ENCODE results near the gene PCDHAC2. TPM values are rescaled to one million over a fixed set of nuclear protein-coding genes. Genes with fewer than 3 reads are reported as not detected.

Gene PCDHAC2
- polyA plus RNA-seq, 12 donors, result 0.66 to 9.4 (median 1.1) TPM; not detected in 2

GRCh38 chr5:140986117-140986521, 19.8 kb downstream of the PCDHAC2 start:
- no peak for DNase-seq

GRCh38 chr5:140988100-140988499, 21.8 kb downstream of the PCDHAC2 start:
- DNase-seq, result no peak

- no peak for DNase-seq
These were observed 22.3 kb downstream of the PCDHAC2 start for GRCh38 chr5:140988608-140989007.

GRCh38 chr5:140989254-140990020, 23.2 kb downstream of the PCDHAC2 start:
- no peak for DNase-seq

- no peak for DNase-seq
These were observed 26.6 kb downstream of the PCDHAC2 start for GRCh38 chr5:140992828-140993227.

GRCh38 chr5:140996060-140996459, 29.8 kb downstream of the PCDHAC2 start:
- no peak for DNase-seq

- DNase-seq, result no peak
These were observed 32.7 kb downstream of the PCDHAC2 start for GRCh38 chr5:140998921-140999410.

GRCh38 chr5:141001446-141001843, 35.2 kb downstream of the PCDHAC2 start:
- no peak for DNase-seq

- no peak for DNase-seq
These were observed 35.7 kb downstream of the PCDHAC2 start for GRCh38 chr5:141001844-141002604.

- DNase-seq, result no peak
These were observed 36.3 kb downstream of the PCDHAC2 start for GRCh38 chr5:141002605-141002965.

GRCh38 chr5:141003031-141003430, 36.8 kb downstream of the PCDHAC2 start:
- DNase-seq, result no peak

- DNase-seq, result no peak
These were observed 37.7 kb downstream of the PCDHAC2 start for GRCh38 chr5:141003791-141004611.

GRCh38 chr5:141007791-141008190, 41.5 kb downstream of the PCDHAC2 start:
- no peak for DNase-seq

GRCh38 chr5:141010047-141010793, 43.9 kb downstream of the PCDHAC2 start:
- no peak for DNase-seq

GRCh38 chr5:141017943-141018342, 51.7 kb downstream of the PCDHAC2 start:
- DNase-seq, result no peak

Other genes with a start within 250 kb of the PCDHAC2 start
- under 1 TPM in 4 of 12 donors, not detected in 8; 0.04 to 0.12 (median 0.07) TPM for gene PCDHA1, start 180.3 kb upstream of the PCDHAC2 start, polyA plus RNA-seq (ENCODE audit: insufficient read length in 12 of 12)
- gene PCDHA2, start 171.6 kb upstream of the PCDHAC2 start, polyA plus RNA-seq (ENCODE audit: insufficient read length in 12 of 12), result under 1 TPM in 7 of 12 donors, not detected in 5; 0.04 to 0.16 (median 0.10) TPM
- under 1 TPM in 10 of 12 donors, not detected in 2; 0.09 to 0.48 (median 0.18) TPM for gene PCDHA3, start 165.4 kb upstream of the PCDHAC2 start, polyA plus RNA-seq (ENCODE audit: insufficient read length in 12 of 12)
- under 1 TPM in 10 of 12 donors, not detected in 2; 0.16 to 0.39 (median 0.31) TPM for gene PCDHA4, start 159.4 kb upstream of the PCDHAC2 start, polyA plus RNA-seq (ENCODE audit: insufficient read length in 12 of 12)
- gene PCDHA5, start 144.9 kb upstream of the PCDHAC2 start, polyA plus RNA-seq (ENCODE audit: insufficient read length in 12 of 12), result under 1 TPM in 6 of 12 donors, not detected in 6; 0.04 to 0.19 (median 0.09) TPM
- gene PCDHA6, start 138.5 kb upstream of the PCDHAC2 start, polyA plus RNA-seq (ENCODE audit: insufficient read length in 12 of 12), result under 1 TPM in 9 of 12 donors, not detected in 3; 0.07 to 0.50 (median 0.17) TPM
- under 1 TPM in 9 of 12 donors, not detected in 3; 0.05 to 0.28 (median 0.17) TPM for gene PCDHA7, start 132.2 kb upstream of the PCDHAC2 start, polyA plus RNA-seq (ENCODE audit: insufficient read length in 12 of 12)
- under 1 TPM in 4 of 12 donors, not detected in 8; 0.05 to 0.14 (median 0.07) TPM for gene PCDHA8, start 125.3 kb upstream of the PCDHAC2 start, polyA plus RNA-seq (ENCODE audit: insufficient read length in 12 of 12)
- gene PCDHA9, start 118.1 kb upstream of the PCDHAC2 start, polyA plus RNA-seq (ENCODE audit: insufficient read length in 12 of 12), result under 1 TPM in 6 of 12 donors, not detected in 6; 0.03 to 0.07 (median 0.03) TPM
- gene PCDHA10, start 110.6 kb upstream of the PCDHAC2 start, polyA plus RNA-seq (ENCODE audit: insufficient read length in 12 of 12), result under 1 TPM in 10 of 12 donors, not detected in 2; 0.04 to 0.25 (median 0.10) TPM
- gene PCDHA11, start 97.5 kb upstream of the PCDHAC2 start, polyA plus RNA-seq (ENCODE audit: insufficient read length in 12 of 12), result under 1 TPM in 7 of 12 donors, not detected in 5; 0.05 to 0.38 (median 0.14) TPM
- gene PCDHA12, start 91.2 kb upstream of the PCDHAC2 start, polyA plus RNA-seq (ENCODE audit: insufficient read length in 12 of 12), result under 1 TPM in 6 of 12 donors, not detected in 6; 0.04 to 0.28 (median 0.06) TPM
- 1 to 10 TPM in 1 of 12 donors, under 1 TPM in 7, not detected in 4; 0.03 to 2.8 (median 0.06) TPM for gene PCDHA13, start 84.4 kb upstream of the PCDHAC2 start, polyA plus RNA-seq (ENCODE audit: insufficient read length in 12 of 12)
- gene PCDHAC1, start 40.2 kb upstream of the PCDHAC2 start, polyA plus RNA-seq (ENCODE audit: insufficient read length in 12 of 12), result under 1 TPM in 10 of 12 donors, not detected in 2; 0.07 to 0.51 (median 0.16) TPM
- under 1 TPM in 10 of 12 donors, not detected in 2; 0.05 to 0.23 (median 0.11) TPM for gene PCDHB1, start 84.9 kb downstream of the PCDHAC2 start, polyA plus RNA-seq (ENCODE audit: insufficient read length in 12 of 12)
- 1 to 10 TPM in 11 of 12 donors, not detected in 1; 2.9 to 5.8 (median 4.2) TPM for gene PCDHB2, start 128.1 kb downstream of the PCDHAC2 start, polyA plus RNA-seq (ENCODE audit: insufficient read length in 12 of 12)
- gene PCDHB3, start 134.0 kb downstream of the PCDHAC2 start, polyA plus RNA-seq (ENCODE audit: insufficient read length in 12 of 12), result 1 to 10 TPM in 10 of 12 donors, not detected in 2; 1.4 to 2.4 (median 2.1) TPM
- 1 to 10 TPM in 10 of 12 donors, not detected in 2; 2.6 to 4.6 (median 3.2) TPM for gene PCDHB4, start 155.3 kb downstream of the PCDHAC2 start, polyA plus RNA-seq (ENCODE audit: insufficient read length in 12 of 12)
- gene PCDHB5, start 168.7 kb downstream of the PCDHAC2 start, polyA plus RNA-seq (ENCODE audit: insufficient read length in 12 of 12), result 1 to 10 TPM in 11 of 12 donors, not detected in 1; 3.1 to 5.1 (median 3.9) TPM
- gene PCDHB6, start 183.6 kb downstream of the PCDHAC2 start, polyA plus RNA-seq (ENCODE audit: insufficient read length in 12 of 12), result 1 to 10 TPM in 11 of 12 donors, not detected in 1; 1.6 to 3.8 (median 1.9) TPM
- gene PCDHB7, start 206.2 kb downstream of the PCDHAC2 start, polyA plus RNA-seq (ENCODE audit: insufficient read length in 12 of 12), result 1 to 10 TPM in 11 of 12 donors, not detected in 1; 1.8 to 3.3 (median 2.4) TPM
- gene PCDHB8, start 211.3 kb downstream of the PCDHAC2 start, polyA plus RNA-seq (ENCODE audit: insufficient read length in 12 of 12), result 1 to 10 TPM in 6 of 12 donors, under 1 TPM in 4, not detected in 2; 0.44 to 1.6 (median 1.2) TPM
- 1 to 10 TPM in 11 of 12 donors, not detected in 1; 2.8 to 6.3 (median 3.9) TPM for gene PCDHB16, start 215.9 kb downstream of the PCDHAC2 start, polyA plus RNA-seq (ENCODE audit: insufficient read length in 12 of 12)
- 1 to 10 TPM in 10 of 12 donors, not detected in 2; 1.4 to 4.6 (median 2.3) TPM for gene PCDHB9, start 220.7 kb downstream of the PCDHAC2 start, polyA plus RNA-seq (ENCODE audit: insufficient read length in 12 of 12)
- gene PCDHB10, start 225.9 kb downstream of the PCDHAC2 start, polyA plus RNA-seq (ENCODE audit: insufficient read length in 12 of 12), result 1 to 10 TPM in 10 of 12 donors, not detected in 2; 3.2 to 5.7 (median 4.8) TPM
- 1 to 10 TPM in 11 of 12 donors, not detected in 1; 1.6 to 3.4 (median 2.5) TPM for gene PCDHB11, start 233.2 kb downstream of the PCDHAC2 start, polyA plus RNA-seq (ENCODE audit: insufficient read length in 12 of 12)
- 1 to 10 TPM in 11 of 12 donors, not detected in 1; 1.9 to 3.8 (median 2.8) TPM for gene PCDHB12, start 242.2 kb downstream of the PCDHAC2 start, polyA plus RNA-seq (ENCODE audit: insufficient read length in 12 of 12)
- 1 to 10 TPM in 11 of 12 donors, not detected in 1; 2.2 to 4.3 (median 3.0) TPM for gene PCDHB13, start 247.4 kb downstream of the PCDHAC2 start, polyA plus RNA-seq (ENCODE audit: insufficient read length in 12 of 12)